ENCODE results near the gene CLK2.
"Not testable (repeated sequence)": the region's sequence is repeated elsewhere in the genome, so short reads cannot be mapped to it uniquely, and the experiment has no call there.

CLK2 gene

GRCh38 chr1:155267373-155267772, 5.9 kb downstream of the CLK2 start:
- no peak for DNase-seq (ENCODE audit: low spot score)

GRCh38 chr1:155266553-155266952, 6.8 kb downstream of the CLK2 start:
- DNase-seq (ENCODE audit: low spot score): no peak

- no peak for DNase-seq (ENCODE audit: low spot score)
Measured at GRCh38 chr1:155263067-155263466, 10.2 kb downstream of the CLK2 start.

DNA sequence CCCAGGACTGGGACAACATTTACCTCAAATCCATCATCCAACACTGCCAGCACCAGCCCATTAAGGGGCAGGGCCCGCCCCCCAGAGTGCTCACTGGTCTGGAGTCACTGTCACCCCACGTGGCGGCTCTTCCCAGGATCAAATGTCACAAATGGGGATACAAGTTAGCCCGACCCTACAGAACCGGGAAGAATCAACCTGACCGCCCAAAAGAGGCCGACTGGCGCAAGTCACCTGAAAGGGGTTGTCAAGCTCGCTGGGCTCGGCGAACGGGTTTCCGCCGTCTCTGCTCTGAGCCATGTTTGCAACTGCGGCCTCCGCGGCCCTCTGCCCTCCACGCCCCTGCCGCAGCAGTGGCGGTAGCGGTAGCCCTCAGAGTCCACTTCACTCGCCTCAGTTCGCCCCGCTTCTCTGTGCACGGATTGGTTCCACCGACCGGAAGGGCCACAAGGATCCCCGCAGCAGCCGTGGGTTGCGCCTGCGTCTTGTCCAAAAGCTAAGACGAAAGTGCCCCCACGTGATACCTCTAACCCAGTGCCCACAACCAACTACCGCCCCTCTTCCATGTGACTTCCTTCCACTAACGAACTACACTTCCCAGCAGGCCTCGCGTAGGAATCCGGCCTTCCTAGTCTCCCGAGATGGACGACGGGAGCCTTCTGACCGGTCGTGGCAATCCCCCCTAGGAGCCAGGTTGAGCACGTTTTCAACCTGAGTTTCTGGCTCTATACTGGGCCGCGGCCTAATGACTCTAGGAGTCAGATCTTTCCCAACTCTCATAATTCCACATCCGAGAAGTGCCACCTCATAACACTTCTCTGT, 11.2 kb downstream of the CLK2 start, which contains the start of gene SCAMP3:
Gene SCAMP3, minus strand, starts transcription at position 509 of the 822 bp plus-strand sequence. Its CDS starts 209 bp downstream, at position 300.
- DNase-seq (ENCODE audit: low spot score): peak; percentile 100

DNA sequence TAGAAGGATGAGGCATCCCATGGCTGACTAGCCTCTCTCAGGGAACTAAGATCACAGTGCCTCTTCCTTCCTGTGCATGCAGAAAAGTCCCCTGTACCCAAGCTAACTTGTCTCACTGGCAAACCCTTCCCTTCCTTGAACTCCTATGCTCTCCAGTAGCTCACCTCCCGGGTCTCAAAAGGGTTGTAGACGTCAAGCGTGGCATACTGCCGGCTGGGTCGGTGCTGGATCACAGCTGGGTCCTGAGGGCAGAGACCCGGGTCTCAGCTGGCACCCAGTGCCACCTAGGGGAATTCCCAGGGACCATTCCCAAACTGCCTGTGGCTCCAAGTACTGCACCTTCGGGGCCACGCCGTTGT, 11.8 kb downstream of the CLK2 start:
- DNase-seq (ENCODE audit: low spot score): no peak

- no peak for DNase-seq (ENCODE audit: low spot score)
Measured at GRCh38 chr1:155260276-155260675, 13.0 kb downstream of the CLK2 start.

- DNase-seq (ENCODE audit: low spot score): no peak
Measured at GRCh38 chr1:155256058-155256852, 17.0 kb downstream of the CLK2 start.

DNA sequence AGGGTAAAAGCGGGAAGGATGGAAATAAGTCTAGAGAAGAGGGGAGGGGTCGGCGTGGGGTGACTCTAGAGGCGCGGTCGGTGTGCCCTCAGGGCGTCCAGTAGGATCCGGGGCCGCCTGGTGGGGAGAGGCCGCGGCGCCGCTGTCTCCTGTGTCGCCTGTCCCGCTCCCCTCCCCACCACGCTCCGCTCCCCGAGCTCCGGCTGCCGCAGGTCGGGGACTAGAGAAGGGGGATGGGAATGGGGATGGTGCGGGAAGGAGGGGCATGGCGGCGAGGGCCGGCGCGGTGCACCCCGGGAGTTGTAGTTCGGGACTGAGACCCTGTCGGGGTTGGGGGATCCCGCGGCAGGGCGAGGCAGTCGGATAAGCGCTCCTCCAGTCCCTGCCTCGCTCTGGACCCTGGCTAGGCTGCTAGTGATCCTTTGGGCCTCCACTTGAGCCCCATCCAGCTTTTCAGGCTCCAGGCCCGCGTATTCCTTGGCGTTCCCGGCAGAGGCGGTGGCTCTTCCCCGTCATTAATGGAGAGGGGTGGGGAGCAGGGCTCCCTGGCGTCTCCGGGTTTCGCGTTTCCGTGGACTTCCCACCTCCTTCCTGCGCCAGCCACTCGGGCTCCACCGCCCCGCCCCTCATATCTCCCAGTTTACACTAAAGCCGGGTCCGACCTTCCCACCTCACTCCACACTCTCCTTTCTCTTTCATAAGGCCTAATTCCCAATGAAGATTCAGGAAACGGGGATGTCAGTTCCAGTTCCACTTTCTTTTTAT, 17.9 kb downstream of the CLK2 start, which contains the start of gene ENTREP3:
Gene ENTREP3, minus strand, starts transcription at position 241 of the 765 bp plus-strand sequence. CDS start 606 bp downstream, outside the sequence.
- DNase-seq (ENCODE audit: low spot score): peak; percentile 87

GRCh38 chr1:155254714-155255242, 18.5 kb downstream of the CLK2 start:
- no peak for DNase-seq (ENCODE audit: low spot score)

- DNase-seq (ENCODE audit: low spot score): no peak
Measured at GRCh38 chr1:155254228-155254713, 19.0 kb downstream of the CLK2 start.

DNA sequence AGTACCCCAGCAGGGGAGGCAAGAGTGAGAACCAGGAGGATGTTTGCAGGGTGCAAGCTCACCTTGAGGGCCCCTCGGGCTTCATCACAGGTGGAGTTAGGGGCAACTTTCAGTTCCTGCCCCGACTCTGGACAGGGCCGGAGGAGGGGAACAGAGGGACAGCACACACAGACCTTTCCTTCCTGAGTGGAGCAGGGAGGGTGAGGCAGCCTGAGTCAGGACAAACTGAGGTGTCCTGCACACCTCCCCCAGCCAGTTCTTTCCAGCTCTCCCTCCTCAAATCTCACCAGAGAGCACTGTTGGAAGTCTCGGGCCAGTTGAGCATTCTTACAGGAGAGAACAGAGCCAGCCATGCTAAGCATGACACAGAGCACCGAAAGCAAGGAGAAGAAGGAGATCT, 19.5 kb downstream of the CLK2 start:
- DNase-seq (ENCODE audit: low spot score): no peak

- no peak for DNase-seq (ENCODE audit: low spot score)
Measured at GRCh38 chr1:155253208-155253607, 20.1 kb downstream of the CLK2 start.

- no peak for DNase-seq (ENCODE audit: low spot score)
Measured at GRCh38 chr1:155251566-155251965, 21.7 kb downstream of the CLK2 start.

DNA sequence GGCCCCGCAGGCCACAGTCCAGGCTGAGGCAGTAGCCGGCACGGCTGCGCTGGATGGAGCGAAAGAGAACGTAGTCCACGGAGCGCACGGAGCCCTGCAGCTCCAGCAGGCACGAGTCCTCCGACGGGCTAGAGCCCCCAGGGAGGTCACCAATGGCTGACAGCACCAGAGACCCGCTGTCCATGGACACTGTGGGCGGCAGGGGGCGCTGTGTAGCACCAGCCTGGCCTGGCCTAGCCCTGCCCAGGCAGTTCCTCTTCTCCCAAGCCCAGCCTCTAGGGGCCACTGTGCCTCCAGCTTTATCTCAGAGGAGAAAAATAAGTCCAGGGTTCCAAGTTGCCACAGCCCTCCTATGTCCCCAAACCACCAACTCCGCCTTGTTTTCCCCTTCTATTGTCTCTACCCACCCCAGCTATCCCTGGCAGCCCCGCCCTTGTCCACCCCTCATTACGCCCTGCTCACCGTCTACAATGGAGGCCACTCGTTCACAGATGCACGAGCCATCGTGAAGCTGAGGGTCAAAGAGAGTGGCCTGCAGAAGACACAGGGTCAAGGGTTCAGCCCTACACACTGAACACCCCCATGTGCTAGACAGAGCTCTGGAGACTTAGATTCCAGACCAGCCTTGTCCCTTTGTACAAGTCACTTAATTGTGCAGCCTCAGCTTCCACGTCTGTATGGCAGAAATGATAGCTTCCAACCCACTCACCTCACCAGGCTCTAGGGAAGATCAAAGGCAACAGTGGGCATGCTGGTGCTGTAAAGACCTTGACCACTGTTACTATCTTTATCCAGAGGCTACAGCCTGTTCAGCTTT, 22.5 kb downstream of the CLK2 start:
- peak; percentile 99 for DNase-seq (ENCODE audit: low spot score)

- DNase-seq (ENCODE audit: low spot score): no peak
Measured at GRCh38 chr1:155250246-155250632, 23.1 kb downstream of the CLK2 start.

GRCh38 chr1:155247667-155248553, 25.4 kb downstream of the CLK2 start:
- no peak for DNase-seq (ENCODE audit: low spot score)

DNA sequence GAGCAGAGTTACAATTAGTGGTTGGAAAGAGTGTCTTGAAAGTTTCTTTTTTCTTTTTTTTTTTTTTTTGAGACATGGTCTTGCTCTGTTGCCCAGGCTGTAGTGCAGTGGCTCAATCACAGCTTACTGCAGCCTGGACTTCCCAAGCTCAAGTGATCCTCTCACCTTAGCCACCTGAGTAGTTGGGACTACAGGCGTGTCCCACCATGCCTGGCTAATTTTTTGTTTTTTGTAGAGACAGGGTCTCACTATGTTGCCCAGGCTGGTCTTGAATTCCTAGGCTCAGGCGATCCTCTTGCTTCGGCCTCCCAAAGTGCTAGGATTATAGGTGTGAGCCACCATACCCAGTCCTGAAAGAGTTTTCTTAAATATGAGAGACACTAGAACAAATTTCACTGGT, 26.5 kb downstream of the CLK2 start:
- not testable (repeated sequence) for DNase-seq (ENCODE audit: low spot score)

DNA sequence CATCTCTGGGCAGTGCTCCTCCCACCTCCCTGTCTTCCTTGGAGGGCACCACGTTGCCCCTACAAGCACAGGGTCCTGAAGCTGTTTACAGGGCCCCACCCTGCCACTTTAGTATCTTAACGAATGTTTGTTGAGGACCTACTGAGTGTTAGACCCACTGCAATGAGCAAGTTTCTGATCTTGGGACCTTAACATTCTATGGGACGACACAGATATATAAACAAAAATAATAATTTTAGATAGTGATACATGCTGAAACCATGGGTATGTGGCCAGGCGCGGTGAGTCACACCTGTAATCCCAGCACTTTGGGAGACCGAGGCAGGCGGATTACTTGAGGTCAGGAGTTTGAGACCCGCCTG, 28.2 kb downstream of the CLK2 start:
- DNase-seq (ENCODE audit: low spot score): no peak

- peak; percentile 99 for DNase-seq (ENCODE audit: low spot score)
Measured at GRCh38 chr1:155244368-155245162, 28.7 kb downstream of the CLK2 start.
